BLaER1 (cell line): Measurements from ENCODE around the gene GNG13.

Source experiments
- H3K27ac ChIP-seq: shearing (Covaris generic); formaldehyde crosslinking; 2 replicates; pipeline ENCODE4 v1.8.1; 2022
- H3K27me3 ChIP-seq: shearing (Covaris generic); formaldehyde crosslinking; 2 replicates; pipeline ENCODE4 v1.8.1; 2022
- H3K36me3 ChIP-seq: shearing (Covaris generic); formaldehyde crosslinking; 2 replicates; pipeline ENCODE4 v1.8.1; 2022
- H3K4me1 ChIP-seq: shearing (Covaris generic); formaldehyde crosslinking; 2 replicates; pipeline ENCODE4 v1.8.1; 2022
- H3K4me2 ChIP-seq: shearing (Covaris generic); formaldehyde crosslinking; 2 replicates; pipeline ENCODE4 v1.8.1; 2022
- H3K4me3 ChIP-seq: shearing (Covaris generic); formaldehyde crosslinking; 2 replicates; pipeline ENCODE4 v1.8.1; 2022
- H3K9ac ChIP-seq: shearing (Covaris generic); formaldehyde crosslinking; 2 replicates; pipeline ENCODE4 v1.8.1; 2022
- H3K9me3 ChIP-seq: shearing (Covaris generic); formaldehyde crosslinking; 2 replicates; pipeline ENCODE4 v1.8.1; 2022
- H4K20me1 ChIP-seq: shearing (Covaris generic); formaldehyde crosslinking; 2 replicates; pipeline ENCODE4 v1.8.1; 2022
- Cebpa-rat ChIP-seq: shearing (Covaris generic); IDR thresholded peaks from 2 replicates; pipeline ENCODE4 v1.8.1; 2022

Gene GNG13

GRCh38 chr16:817001-817906, 16.7 kb upstream of the GNG13 start:
- Histone ChIP-seq H3K9ac (no peak overlapping the region), H3K36me3 (no peaks in the 10 kb centered on the region), H3K9me3 (peaks cover 22% of the 10 kb centered on the region; the same call in 1 of the 2 replicates), H3K4me3 (no peak overlapping the region), H4K20me1 (no peaks in the 10 kb centered on the region), H3K27ac (no peak overlapping the region), H3K4me1 (peaks cover 83% of the 10 kb centered on the region), H3K4me2 (peak overlapping the region; percentile 77), H3K27me3 (peaks cover 14% of the 10 kb centered on the region)
- TF ChIP-seq Cebpa-rat = no peak

GRCh38 chr16:815861-816260, 15.3 kb upstream of the GNG13 start:
- peaks cover 25% of the 10 kb centered on the region for H3K27me3 ChIP-seq
- peak overlapping the region; percentile 77 for H3K4me2 ChIP-seq
- H3K4me1 ChIP-seq = peaks cover 70% of the 10 kb centered on the region
- no peak overlapping the region for H3K4me3 ChIP-seq
- no peaks in the 10 kb centered on the region for H3K36me3 ChIP-seq
- H3K27ac ChIP-seq = no peak overlapping the region
- peaks cover 22% of the 10 kb centered on the region; the same call in 1 of the 2 replicates for H3K9me3 ChIP-seq
- H3K9ac ChIP-seq = no peak overlapping the region
- no peak for TF ChIP-seq Cebpa-rat
- H4K20me1 ChIP-seq = no peaks in the 10 kb centered on the region; the same call in 1 of the 2 replicates

- TF ChIP-seq Cebpa-rat = no peak
- H3K9ac ChIP-seq = no peak overlapping the region
- H3K36me3 ChIP-seq = no peaks in the 10 kb centered on the region
- H4K20me1 ChIP-seq = no peaks in the 10 kb centered on the region; the same call in 1 of the 2 replicates
- peaks cover 65% of the 10 kb centered on the region for H3K4me1 ChIP-seq
- no peak overlapping the region for H3K4me3 ChIP-seq
- peaks cover 22% of the 10 kb centered on the region; the same call in 1 of the 2 replicates for H3K9me3 ChIP-seq
- no peak overlapping the region for H3K27ac ChIP-seq
- peaks cover 34% of the 10 kb centered on the region for H3K27me3 ChIP-seq
- H3K4me2 ChIP-seq = peak overlapping the region; percentile 77
Measured at GRCh38 chr16:814974-815373, 14.4 kb upstream of the GNG13 start.

- H3K27ac ChIP-seq = no peak overlapping the region
Measured at GRCh38 chr16:813916-814412, 13.4 kb upstream of the GNG13 start.

GRCh38 chr16:813204-813915, 12.8 kb upstream of the GNG13 start:
- H3K4me1 ChIP-seq = peaks cover 62% of the 10 kb centered on the region
- peak overlapping the region; percentile 77 for H3K4me2 ChIP-seq
- no peak overlapping the region for H3K9ac ChIP-seq
- H3K36me3 ChIP-seq = no peaks in the 10 kb centered on the region
- TF ChIP-seq Cebpa-rat = no peak
- H3K9me3 ChIP-seq = peaks cover 16% of the 10 kb centered on the region
- H3K27ac ChIP-seq = no peak overlapping the region
- H3K27me3 ChIP-seq = peaks cover 50% of the 10 kb centered on the region
- no peak overlapping the region for H3K4me3 ChIP-seq
- H4K20me1 ChIP-seq = no peaks in the 10 kb centered on the region; the same call in 1 of the 2 replicates

More at GRCh38 chr16:813916-814412, 13.4 kb upstream of the GNG13 start:
- no peaks in the 10 kb centered on the region for H3K36me3 ChIP-seq
- H3K9ac ChIP-seq = no peak overlapping the region
- peaks cover 44% of the 10 kb centered on the region for H3K27me3 ChIP-seq
- H3K4me1 ChIP-seq = peaks cover 65% of the 10 kb centered on the region
- H3K4me3 ChIP-seq = no peak overlapping the region
- no peaks in the 10 kb centered on the region; the same call in 1 of the 2 replicates for H4K20me1 ChIP-seq
- peaks cover 22% of the 10 kb centered on the region for H3K9me3 ChIP-seq
- peak overlapping the region; percentile 77 for H3K4me2 ChIP-seq
- TF ChIP-seq Cebpa-rat = no peak

GRCh38 chr16:808085-808386, 7.5 kb upstream of the GNG13 start:
- H3K4me2 ChIP-seq = no peak overlapping the region; the same call in 1 of the 2 replicates
- H4K20me1 ChIP-seq = peaks cover 13% of the 10 kb centered on the region; the same call in 1 of the 2 replicates
- H3K9me3 ChIP-seq = peaks cover 6% of the 10 kb centered on the region
- H3K4me3 ChIP-seq = peak overlapping the region; percentile 59
- no peak overlapping the region for H3K27ac ChIP-seq
- H3K9ac ChIP-seq = no peak overlapping the region
- TF ChIP-seq Cebpa-rat = no peak
- H3K4me1 ChIP-seq = peaks cover 31% of the 10 kb centered on the region
- H3K27me3 ChIP-seq = peaks cover 97% of the 10 kb centered on the region
- no peaks in the 10 kb centered on the region for H3K36me3 ChIP-seq

- H4K20me1 ChIP-seq = peaks cover 18% of the 10 kb centered on the region; the same call in 1 of the 2 replicates
- peak overlapping the region; percentile 69 for H3K4me2 ChIP-seq
- peaks cover 6% of the 10 kb centered on the region for H3K9me3 ChIP-seq
- peak overlapping the region; percentile 28; the same call in 1 of the 2 replicates for H3K9ac ChIP-seq
- H3K36me3 ChIP-seq = no peaks in the 10 kb centered on the region
- no peak overlapping the region for H3K27ac ChIP-seq
- peaks cover 97% of the 10 kb centered on the region for H3K27me3 ChIP-seq
- H3K4me1 ChIP-seq = peaks cover 32% of the 10 kb centered on the region
- no peak for TF ChIP-seq Cebpa-rat
- peak overlapping the region; percentile 59 for H3K4me3 ChIP-seq
Measured at GRCh38 chr16:807347-808084, 7.0 kb upstream of the GNG13 start.

- Histone ChIP-seq H3K27me3 (peaks cover 100% of the 10 kb centered on the region), H3K36me3 (no peaks in the 10 kb centered on the region), H3K9me3 (peaks cover 6% of the 10 kb centered on the region), H3K4me3 (no peak overlapping the region), H3K27ac (no peak overlapping the region), H3K4me2 (no peak overlapping the region), H3K9ac (no peak overlapping the region), H3K4me1 (peaks cover 45% of the 10 kb centered on the region), H4K20me1 (peaks cover 38% of the 10 kb centered on the region)
- no peak for TF ChIP-seq Cebpa-rat
Measured at GRCh38 chr16:805474-805873, 4.9 kb upstream of the GNG13 start.
